Activated T-cell treated with anti-CD3 and anti-CD28 coated beads for 4 hours (primary cell): ENCODE data around the gene NAE1.
"Not testable (repeated sequence)": the region's sequence is repeated elsewhere in the genome, so short reads cannot be mapped to it uniquely, and the experiment has no call there.

Source experiments
- DNase-seq: peaks from one replicate; pipeline ENCODE4 v3.0.0-alpha.2; 2020

Gene NAE1

GRCh38 chr16:66800856-66801255 lies 29.9 kb downstream of the NAE1 start:
- no peak for DNase-seq

GRCh38 chr16:66798161-66798560 lies 32.6 kb downstream of the NAE1 start:
- no peak for DNase-seq

- not testable (repeated sequence) for DNase-seq
Observed at GRCh38 chr16:66793984-66794383, 36.8 kb downstream of the NAE1 start.

GRCh38 chr16:66790130-66790733 lies 40.5 kb downstream of the NAE1 start:
- no peak for DNase-seq

GRCh38 chr16:66787427-66787826 lies 43.3 kb downstream of the NAE1 start:
- no peak for DNase-seq

- DNase-seq: no peak
Observed at GRCh38 chr16:66786551-66786950, 44.2 kb downstream of the NAE1 start.

- DNase-seq: no peak
Observed at GRCh38 chr16:66776457-66776856, 54.3 kb downstream of the NAE1 start.

- no peak for DNase-seq
Observed at GRCh38 chr16:66774981-66775380, 55.8 kb downstream of the NAE1 start.

- no peak for DNase-seq
Observed at GRCh38 chr16:66758086-66758485, 72.7 kb downstream of the NAE1 start.

GRCh38 chr16:66754819-66755218 lies 76.0 kb downstream of the NAE1 start:
- no peak for DNase-seq

GRCh38 chr16:66754211-66754610 lies 76.6 kb downstream of the NAE1 start:
- no peak for DNase-seq

- DNase-seq: no peak
Observed at GRCh38 chr16:66752958-66753357, 77.8 kb downstream of the NAE1 start.
